Activated effector memory CD4-positive, alpha-beta T cell treated with anti-CD3 and anti-CD28 coated beads, Interleukin-2, amount 50 U/mL, for 16 hours (primary cell): ENCODE results near the gene SGPL1.
A peak's percentile ranks its signal among the peaks of the same experiment; 100 is the strongest.
"Not testable (repeated sequence)": the region's sequence is repeated elsewhere in the genome, so short reads cannot be mapped to it uniquely, and the experiment has no call there.

Experiments used
- DNase-seq: peaks from one replicate; pipeline ENCODE4 v3.0.0-alpha.2; 2020

Gene SGPL1, protein sequence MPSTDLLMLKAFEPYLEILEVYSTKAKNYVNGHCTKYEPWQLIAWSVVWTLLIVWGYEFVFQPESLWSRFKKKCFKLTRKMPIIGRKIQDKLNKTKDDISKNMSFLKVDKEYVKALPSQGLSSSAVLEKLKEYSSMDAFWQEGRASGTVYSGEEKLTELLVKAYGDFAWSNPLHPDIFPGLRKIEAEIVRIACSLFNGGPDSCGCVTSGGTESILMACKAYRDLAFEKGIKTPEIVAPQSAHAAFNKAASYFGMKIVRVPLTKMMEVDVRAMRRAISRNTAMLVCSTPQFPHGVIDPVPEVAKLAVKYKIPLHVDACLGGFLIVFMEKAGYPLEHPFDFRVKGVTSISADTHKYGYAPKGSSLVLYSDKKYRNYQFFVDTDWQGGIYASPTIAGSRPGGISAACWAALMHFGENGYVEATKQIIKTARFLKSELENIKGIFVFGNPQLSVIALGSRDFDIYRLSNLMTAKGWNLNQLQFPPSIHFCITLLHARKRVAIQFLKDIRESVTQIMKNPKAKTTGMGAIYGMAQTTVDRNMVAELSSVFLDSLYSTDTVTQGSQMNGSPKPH

DNA sequence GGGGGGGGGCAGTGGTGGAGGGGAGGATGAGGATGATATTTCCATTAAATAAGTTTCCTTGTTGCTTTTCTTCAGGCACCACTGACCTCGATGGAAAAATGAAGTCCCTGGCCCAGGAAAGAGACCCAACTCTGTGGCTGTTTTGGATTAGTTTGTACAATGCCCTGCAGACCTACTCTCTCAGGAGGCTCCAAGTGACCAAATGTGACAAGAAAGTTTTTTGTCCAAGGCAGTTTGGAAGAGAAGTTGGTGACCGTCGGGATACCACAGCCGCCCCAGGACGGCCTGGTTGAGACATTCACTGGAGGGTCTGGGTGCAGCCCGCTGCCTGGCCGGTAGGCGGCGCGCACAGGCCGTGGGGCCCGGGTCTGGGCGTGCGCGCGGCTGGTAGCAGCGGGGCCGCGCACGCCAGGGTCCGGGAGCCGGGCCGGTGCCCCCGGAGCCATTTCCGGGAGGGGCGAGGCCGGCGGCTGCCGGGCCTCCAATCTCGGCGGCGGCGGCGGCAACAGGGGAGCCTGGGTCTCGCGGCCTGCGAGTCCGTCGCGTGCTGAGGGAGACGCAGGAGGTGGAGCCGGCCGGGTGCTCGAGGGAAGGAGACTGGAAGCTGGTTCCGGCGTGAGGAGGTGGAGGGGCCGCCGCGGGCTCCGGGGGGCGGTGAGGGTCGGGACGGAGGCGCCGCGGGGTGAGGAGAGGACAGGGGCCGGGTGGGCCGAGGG, at the start of gene SGPL1:
SGPL1 (plus strand) TSS at position 445 of the 716 bp plus-strand sequence. CDS start 906 bp downstream, outside the sequence.
- DNase-seq = peak; percentile 95

DNA sequence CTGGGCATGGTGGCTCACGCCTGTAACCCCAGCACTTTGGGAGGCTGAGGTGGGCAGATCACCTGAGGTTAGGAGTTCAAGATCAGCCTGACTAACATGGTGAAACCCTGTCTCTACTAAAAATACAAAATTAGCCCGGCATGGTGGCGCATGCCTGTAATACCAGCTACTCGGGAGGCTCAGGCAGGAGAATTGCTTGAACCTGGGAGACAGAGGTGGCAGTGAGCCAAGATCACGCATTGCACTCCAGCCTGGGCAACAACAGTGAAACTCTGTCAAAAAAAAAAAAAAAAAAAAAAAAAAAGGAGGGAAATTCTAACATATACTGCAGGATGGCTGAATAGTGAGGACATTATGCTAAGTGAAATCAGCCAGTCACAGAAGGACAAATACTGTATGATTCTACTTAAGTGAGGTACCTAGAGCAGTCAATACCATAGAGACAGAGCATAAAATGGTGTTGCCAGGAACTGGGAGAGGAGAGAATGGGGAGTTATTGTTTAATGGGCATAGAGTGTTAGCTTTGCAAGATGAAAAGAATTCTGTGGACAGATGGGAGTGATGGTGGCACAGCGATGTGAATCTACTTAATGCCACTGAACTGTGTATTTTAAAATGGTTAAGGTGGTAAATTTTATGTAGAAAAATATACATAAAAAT, 47.6 kb upstream of the SGPL1 start:
- DNase-seq = not testable (repeated sequence)

DNA sequence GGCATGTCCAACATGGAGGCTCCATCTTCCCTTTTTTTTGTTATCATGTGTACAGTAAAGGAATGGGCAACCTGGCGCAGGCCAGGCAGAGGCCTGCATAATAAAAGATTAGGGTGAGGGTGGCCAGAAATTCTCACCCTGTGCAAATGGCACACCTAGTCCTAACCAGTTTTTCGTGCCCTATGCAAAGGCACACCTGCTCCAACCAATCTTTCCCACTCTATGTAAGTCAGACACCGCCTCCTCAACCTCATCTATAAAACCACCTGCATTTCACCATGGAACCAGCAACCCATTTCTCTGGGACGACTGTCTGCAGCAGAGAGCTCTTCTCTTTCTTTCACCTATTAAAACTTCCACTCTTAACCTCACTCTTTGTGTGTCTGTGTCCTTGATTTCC, 46.6 kb upstream of the SGPL1 start:
- peak; percentile 9 for DNase-seq

DNA sequence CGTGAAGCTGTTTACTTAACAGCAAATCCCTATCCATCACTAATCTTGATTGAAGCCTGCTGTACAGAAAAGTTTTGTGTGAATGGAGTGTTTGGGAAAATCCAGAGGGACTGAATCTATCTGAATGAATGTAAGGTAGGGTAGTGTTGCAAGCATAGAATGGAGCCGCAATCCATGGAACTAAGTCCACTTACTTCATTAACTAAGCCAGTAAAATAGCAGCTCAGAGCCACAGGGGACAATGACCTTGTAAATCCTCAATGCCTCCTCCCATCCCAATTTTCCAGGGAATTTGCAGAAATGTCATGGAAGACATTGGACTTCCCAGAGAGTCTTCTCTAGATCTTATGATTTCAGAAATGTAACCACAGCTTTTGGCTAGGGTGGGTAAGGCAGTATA, 45.7 kb upstream of the SGPL1 start:
- DNase-seq = no peak

DNA sequence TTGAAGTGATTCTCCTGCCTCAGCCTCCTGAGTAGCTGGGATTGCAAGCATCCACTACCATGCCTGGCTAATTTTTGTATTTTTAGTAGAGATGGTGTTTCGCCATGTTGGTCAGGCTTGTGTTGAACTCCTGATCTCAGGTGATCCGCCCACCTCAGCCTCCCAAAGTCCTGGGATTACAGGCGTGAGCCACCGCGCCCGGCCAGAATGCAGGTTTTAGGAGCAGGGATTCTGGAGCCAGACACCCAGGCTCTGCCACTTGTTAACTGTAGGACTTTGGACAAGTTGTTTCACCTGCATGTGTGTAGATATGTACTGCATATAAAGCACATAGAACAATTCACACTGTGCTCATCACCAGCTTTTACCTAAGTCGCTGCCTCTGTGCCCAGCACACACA, 45.2 kb upstream of the SGPL1 start:
- DNase-seq = peak; percentile 24

DNA sequence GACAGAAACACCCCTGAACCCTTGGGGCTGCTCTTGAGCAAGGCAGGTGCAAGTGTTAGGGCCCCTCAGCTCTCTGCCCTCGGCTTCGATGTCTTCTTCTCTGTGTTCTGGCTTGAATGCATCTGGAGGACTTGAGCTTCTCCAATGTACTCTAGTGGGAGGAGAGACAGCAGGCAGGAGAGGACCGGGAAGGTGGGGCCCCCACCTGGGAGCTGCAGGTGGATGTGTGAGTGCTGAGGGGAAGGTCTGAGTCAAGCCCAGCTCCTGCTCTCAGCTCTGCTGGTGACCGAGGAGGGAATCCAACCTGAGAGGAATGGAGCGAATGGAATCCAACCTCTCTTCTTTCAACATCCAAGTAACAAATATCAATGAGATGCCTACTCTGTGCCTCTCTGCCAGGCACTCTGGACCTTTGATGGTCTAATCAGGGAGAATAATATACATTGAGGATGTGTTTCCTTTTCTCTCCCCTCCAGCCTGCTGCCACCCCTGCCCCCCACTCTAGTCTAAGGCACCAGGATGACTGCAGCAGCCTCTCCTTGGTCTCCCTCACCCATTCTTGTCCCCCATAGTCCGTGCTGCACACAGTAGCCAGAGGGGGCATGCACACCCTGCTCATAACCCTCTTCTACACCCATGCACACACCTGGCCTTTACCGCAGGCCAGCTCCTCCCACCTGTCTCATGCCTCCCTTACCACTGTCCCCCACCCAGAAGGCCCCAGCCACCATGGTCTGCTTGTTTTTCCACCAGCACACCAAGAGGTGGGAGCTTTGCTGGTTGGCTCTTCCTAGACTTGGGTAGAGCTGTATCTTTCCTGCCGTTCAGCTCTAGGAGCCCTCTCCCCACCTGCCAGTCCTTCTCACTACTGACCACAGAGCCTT, 44.2 kb upstream of the SGPL1 start:
- DNase-seq = peak; percentile 50

DNA sequence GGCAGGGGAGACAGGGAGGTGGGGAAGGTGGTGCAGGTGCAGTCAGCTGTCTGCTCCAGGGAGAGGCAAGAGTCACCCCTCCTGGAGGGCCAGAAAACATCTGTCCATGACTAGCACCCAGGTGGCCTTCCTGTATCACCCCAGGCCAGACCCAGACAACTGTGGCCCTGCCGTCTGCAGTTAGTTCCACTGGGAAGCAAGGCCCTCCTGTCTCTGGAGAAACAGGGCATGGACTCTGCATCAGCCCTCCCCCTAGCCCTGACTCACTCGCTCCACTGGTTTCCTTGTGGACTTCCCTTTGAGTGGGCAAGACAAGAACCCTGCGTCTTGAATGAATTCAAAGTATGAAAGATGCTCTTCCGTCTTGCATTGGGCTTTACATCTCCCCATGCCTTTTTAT, 43.1 kb upstream of the SGPL1 start:
- DNase-seq = no peak

DNA sequence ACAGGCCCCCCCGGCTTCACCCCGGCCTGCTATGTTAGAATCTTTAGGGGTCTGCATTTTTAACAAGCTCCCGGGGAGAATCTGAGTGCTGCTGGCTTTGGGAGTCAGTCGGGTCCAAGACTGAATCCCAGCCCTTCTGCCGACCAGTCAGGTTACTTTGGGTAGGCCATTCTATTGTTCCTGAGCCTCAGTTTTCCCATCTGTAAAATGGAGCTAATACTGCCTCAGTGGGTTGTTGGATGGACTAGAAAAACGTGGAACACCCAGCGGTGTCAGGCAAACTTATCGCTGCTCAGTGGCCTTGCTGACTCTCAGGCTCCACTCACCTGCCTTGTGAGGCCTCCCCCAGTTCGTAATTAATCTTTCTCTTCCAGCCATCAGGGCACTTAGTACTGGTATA, 42.3 kb upstream of the SGPL1 start:
- DNase-seq = no peak

DNA sequence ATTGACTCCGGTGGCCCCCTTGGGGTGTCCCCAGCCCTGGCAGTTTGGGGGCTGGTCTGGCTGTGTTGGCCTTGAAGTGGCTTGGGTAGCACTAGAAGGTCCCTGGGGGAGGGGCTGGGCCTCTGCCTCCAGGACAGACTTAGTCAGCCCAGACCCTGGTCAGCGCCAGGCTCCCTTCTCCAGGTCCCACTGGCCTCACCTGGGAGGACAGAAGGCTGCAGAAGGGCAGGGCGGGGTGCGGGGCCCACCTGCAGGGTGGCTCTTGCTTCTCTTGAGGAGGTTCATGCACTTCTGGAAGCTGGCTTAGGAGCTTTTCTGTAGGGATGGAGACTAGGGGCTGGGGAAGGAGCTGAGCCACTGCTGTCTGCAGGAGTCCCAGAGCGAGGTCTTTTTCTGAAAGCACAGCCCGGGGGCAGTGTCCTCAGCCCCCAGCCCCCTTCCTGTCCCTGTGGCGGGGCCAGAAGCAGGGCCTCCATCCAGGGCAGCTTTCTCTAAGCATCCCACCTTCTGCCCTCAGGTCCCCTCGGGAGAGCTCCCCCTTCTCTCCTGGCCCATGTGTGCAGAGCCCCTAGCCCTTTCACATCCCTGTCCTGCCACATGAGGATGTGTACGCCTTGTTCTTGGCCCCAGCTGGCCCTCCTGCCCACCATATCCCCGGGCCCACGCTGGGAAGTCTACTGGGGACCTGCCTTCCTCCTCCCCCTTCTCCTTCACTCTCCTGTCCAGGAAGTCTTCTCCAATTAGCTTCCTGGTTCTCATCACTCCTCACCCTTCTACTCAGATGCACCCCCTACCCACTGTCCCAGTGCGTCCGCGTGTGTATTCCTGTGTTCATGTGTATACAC, 41.6 kb upstream of the SGPL1 start:
- DNase-seq = no peak

DNA sequence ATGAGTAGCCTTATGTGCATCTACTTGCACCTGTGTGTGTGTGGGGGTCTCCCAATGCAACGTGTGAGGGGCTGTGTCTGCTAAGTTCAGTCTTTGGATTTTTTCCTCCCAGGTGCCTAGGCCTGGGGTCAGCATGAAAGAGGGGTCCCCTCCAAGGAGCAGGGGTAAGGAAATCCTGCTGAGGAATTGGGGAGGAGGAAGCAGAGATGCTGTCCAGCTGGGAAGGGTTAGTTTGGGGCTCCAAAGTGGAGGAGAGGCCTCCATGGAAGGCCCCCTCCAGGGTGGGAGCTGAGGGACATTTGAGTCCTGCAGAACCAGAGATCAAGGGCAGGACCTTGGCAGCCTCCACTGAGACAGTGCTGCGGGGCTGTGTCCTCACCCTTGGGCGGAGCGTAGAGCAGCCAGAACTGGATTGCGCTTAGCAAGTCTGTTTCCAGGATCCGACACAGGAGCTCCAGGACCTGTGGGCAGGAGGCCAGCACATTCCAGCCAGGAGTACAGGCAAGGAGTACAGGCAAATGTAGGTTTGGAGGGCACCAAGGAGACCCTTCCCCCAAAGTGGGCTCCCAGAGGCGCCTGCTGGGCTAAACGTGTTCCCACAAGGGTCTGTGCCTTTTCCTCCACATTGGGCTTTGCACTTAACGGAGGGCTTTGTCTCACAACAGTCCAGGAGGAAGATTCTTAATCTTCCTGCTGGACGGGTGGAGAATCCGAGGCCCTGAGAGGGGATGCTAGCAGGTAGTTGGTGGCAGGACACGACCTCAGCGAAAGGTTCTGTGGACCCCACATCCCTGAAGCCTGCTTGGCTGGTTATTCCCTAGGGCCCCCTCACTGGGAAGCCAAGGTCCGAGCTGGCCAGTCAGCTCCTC, 40.7 kb upstream of the SGPL1 start:
- peak; percentile 55 for DNase-seq

DNA sequence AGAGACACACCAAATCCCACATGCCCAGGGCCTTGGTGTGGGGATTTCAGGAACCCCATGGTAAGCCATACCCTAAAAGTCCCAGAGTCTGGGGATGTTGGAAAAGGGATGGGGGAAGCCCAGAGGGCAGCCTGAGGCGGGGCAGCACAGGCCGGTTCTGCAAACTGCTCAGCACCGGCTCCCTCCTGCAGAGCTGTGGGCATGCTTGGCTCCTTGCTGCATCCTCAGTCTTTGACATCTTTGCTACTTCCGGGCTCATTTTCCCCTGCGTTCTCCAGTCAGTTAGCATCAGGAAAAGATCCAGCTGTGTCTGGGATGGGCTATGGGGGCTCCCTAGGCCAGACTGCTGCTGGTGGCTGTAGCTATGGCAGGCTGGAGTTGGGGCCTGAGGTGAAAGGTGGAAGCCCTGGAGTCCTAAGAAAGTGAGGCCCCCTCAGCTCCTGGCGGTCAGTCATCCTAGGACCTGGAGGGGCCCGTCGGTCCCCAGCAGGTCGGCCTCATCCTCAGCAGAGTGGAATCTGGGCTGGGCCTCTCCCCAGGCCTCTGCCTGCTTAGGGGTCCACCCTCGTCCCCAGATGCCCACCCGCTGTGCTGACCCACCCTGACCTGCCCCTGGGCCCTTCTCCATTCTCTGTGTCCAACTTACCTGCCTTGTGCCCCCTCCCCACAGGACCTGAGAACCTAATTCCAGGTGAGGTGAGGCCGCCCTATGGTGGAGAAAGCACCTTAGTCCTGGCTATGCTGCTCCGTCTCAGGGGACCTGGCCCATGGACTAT, 39.9 kb upstream of the SGPL1 start:
- DNase-seq = peak; percentile 59

DNA sequence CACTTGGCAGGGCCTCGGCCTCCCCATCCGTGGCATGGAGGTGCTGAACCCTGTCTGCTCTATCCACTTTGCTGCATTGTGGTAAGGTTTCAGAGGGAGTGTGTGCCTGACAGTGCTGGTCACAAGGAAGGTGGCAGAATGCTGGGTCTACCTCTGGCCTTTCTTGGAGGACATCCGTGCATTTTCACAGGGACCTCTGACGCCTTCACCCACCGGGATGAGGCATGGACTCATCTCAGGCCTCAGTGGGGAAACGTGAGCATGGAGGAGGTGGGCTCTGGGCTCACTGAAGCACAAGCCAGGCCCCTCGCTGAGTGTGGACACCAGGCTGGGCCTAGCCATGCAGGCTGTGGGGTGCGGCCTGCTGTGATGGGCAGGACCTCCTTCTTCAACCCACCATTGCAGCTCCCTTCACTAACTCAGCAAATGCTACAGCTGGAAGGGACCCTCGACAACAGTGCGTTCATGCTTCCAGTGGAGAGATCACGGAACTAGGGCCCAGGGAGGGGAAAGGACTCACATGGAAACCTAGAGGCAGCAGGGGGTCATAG, 39.2 kb upstream of the SGPL1 start:
- no peak for DNase-seq

DNA sequence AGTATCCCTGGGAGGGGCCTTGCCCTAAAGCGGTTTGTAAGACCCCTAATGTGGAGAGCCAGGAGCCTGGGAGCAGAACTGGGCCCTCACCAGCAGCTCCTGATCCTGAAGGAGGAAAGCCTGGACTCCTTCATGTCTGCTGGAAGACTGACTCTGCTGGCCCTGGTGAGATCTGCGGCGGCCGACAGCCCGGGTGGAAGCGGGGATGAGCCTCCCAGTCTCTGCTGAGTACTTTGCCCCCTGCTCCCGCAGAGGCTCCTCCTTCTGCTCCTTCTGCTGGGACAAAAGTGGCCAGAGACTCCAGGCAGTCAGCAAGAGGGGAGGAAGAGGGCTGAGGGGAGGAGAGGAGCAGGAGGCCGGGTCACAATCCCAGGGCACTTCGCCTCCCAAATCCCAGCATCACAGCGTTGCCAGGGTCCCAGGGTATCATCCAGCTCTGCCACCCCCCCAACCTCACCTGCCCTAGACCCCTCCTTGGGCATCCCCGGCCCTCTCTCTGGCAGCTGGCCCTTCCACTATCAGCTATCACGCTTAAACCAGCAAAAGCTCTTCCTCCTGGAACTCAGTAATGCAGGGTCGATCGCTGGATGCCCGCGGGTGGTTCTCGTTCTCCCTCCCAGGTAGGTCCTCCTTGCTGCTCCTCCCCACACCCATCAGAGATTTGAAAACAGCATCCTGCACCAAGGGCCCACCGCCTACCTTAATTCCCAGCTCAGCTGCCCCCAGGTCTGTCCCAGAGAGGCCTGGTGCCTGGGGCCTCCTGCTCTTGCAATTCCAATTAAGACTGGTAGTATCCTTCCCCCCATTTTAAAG, 38.5 kb upstream of the SGPL1 start:
- no peak for DNase-seq

DNA sequence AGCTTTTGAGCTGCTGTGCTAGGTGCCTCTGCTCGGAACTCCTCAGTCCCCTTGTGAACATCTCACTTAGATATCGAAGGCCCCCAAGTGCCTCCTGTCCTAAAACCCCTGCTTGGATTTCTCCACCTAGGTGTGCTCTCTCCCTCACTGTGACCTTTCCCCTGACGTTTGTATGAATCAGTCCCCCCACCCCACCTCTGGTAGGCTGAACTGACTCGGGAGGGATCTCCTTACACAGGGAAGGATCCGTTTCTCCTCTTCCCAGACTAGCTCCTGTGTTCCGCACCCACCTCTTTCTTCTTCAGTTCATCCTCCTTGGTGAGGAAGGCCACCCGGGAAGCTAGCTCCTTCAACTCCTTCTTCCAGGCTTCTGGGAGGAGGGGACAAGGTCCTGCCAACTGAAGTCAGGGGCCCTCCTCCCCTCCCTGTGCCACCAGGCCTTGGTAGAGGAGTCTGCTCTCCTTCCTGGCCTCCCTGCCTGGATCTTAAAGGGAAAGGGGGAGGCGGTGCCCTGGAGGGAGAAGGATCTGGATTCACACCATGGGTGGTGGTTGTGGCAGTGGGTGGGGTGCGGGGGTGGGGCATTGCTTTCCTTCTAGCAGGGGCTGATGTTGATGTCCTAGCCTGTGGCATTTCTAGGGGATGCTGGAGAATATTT, 37.4 kb upstream of the SGPL1 start:
- no peak for DNase-seq

DNA sequence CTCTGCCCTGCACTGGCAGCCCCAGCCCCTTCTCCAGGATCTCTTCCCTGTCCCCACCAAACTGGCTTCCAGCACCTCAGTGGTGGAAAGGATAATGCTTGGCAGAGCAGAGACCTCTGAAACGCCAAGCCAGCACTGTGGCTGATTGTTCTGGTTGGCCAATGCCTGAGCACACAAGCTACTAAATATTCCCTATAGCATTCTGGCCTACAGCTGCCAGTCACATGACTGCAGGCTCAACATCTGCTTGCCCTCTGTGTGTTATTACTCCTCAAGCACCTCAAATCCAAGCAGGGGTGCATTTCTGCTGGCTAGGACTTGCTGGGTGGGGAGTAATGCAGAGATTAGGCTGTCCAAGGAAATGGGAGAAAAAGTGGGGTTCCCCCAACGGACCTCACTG, 36.7 kb upstream of the SGPL1 start:
- DNase-seq = no peak

DNA sequence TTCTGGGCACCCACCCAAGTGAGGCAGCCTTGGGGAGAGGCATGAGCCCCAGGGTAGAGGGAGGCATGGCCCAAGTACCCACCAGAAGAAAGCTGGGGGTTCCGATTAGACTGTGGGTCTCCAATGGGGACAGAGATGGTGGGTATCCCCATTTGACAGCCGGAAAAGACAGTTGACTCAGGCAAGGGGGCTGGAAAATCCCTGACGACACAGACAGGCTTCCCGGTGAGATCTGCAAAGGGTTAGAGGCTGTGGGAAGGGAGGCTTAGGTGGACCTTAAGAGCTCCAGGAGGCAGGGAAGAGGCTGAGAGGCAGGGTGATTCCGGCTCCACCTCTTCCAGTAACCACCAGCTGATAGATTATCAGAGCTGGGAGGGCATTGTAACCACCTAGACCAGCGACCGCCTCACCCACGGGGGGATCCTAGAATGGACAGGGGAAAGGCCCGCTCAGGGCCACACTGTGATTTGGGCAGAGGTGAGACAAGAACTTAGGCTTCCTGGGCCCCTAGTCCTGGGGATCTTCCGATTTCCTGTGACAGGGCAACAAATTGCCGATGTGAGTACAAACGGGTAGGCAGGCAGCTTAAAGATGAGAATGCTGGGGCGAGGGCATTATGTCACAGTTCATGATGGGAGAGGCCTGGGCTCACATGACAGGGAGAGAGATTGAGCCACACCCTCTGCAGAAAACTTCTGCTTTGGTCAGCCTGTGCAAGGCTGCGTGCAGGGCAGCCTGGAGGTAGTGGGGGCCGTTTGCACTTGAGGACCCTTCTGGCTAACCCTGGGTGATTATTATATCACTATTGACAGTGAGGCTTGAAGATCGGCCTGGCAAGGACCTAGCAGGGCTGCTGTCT, 36.0 kb upstream of the SGPL1 start:
- no peak for DNase-seq

DNA sequence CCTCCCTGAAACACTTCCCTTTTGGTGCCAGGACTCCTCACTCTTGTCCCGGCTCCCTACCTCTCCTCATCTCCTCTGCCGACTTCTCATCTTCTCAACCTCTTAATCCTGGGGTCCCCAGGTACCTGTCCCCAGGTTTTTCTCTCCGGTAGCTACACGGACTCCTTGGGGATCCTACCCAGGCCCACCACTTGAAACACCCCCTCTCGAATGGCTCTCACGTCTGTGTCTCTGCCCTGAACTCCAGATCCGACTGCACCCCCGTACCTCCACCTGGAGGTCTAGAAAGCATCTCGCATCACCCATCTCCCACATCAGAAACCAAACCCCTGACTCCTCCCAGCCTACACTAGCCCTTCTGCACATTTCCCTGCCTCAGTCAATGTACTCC, 35.4 kb upstream of the SGPL1 start:
- DNase-seq = no peak
